SU-DHL-6 (cell line): ENCODE measurements around the gene COX10.

Source experiments
- H2AFZ ChIP-seq: fragments of 200-600 bp; sonication (generic); 2 replicates; pipeline ENCODE4 v1.6.1; 2014; ENCODE audit warnings: low read depth, mild to moderate bottlenecking, moderate library complexity, mixed read lengths, antibody characterized with exemption, low read length; ENCODE audit not compliant: severe bottlenecking
- H3F3A ChIP-seq: fragments of 200-600 bp; shearing (Covaris generic); 2 replicates; pipeline ENCODE4 v1.6.0; 2016; ENCODE audit warnings: antibody characterized with exemption, mild to moderate bottlenecking; ENCODE audit not compliant: insufficient read depth
- H3K27ac ChIP-seq: fragments of 200-600 bp; sonication (generic); 2 replicates; pipeline ENCODE4 v1.5.1; 2016; ENCODE audit warnings: low read depth, mild to moderate bottlenecking, low read length, moderate library complexity, mixed read lengths
- H3K27me3 ChIP-seq: fragments of 200-600 bp; sonication (generic), shearing (Covaris generic); 2 replicates; pipeline ENCODE4 v1.6.0; 2014; ENCODE audit warnings: mild to moderate bottlenecking, low read length
- H3K36me3 ChIP-seq: fragments of 200-600 bp; sonication (generic); 2 replicates; pipeline ENCODE4 v1.6.1; 2014; ENCODE audit warnings: mild to moderate bottlenecking, low read length, mixed read lengths
- H3K4me2 ChIP-seq: fragments of 300-600, 200-600 bp; shearing (Covaris generic), sonication (generic); 2 replicates; pipeline ENCODE4 v1.6.0; 2014; ENCODE audit warnings: low read length, low read depth, mild to moderate bottlenecking; ENCODE audit not compliant: poor library complexity, severe bottlenecking
- H3K4me3 ChIP-seq: fragments of 200-600 bp; sonication (generic); 2 replicates; pipeline ENCODE4 v1.5.1; 2014; ENCODE audit warnings: antibody characterized with exemption, low read length, mild to moderate bottlenecking, mixed read lengths; ENCODE audit not compliant: insufficient read depth, poor library complexity, severe bottlenecking
- H3K79me2 ChIP-seq: fragments of 200-600 bp; sonication (generic); 2 replicates; pipeline ENCODE4 v1.6.1; 2014; ENCODE audit warnings: mild to moderate bottlenecking, low read length, moderate library complexity; ENCODE audit not compliant: insufficient read depth
- H3K9ac ChIP-seq: fragments of 200-600 bp; sonication (generic); 2 replicates; pipeline ENCODE4 v1.7.0; 2014; ENCODE audit warnings: mild to moderate bottlenecking, low read length
- H3K9me2 ChIP-seq: fragments of 200-600 bp; sonication (generic); replicated peaks from 2 replicates; pipeline ENCODE4 v1.6.1; 2014; ENCODE audit warnings: low read length; ENCODE audit not compliant: insufficient read depth
- H3K9me3 ChIP-seq: fragments of 200-600 bp; sonication (generic); 2 replicates; pipeline ENCODE4 v1.6.1; 2014; ENCODE audit warnings: low read length, mixed read lengths; ENCODE audit not compliant: insufficient read depth
- H4K20me1 ChIP-seq: fragments of 200-600 bp; sonication (generic); 2 replicates; pipeline ENCODE4 v1.6.1; 2014; ENCODE audit warnings: low read depth, mild to moderate bottlenecking, antibody characterized with exemption, low read length, moderate library complexity, mixed read lengths
- EZH2phosphoT487 ChIP-seq: fragments of 200-600 bp; sonication (generic), shearing (Covaris generic); conservative IDR thresholded peaks from 2 replicates; pipeline ENCODE4 v1.6.1; 2018; ENCODE audit warnings: mild to moderate bottlenecking, antibody characterized with exemption, low read length, moderate library complexity, mixed read lengths
- TF ChIP-seq, protein P1 (sequence below): fragments of 200-600 bp; sonication (generic); IDR thresholded peaks from one replicate; pipeline ENCODE4 v1.5.1; 2017; ENCODE audit warnings: antibody characterized with exemption, mild to moderate bottlenecking, low read length, moderate library complexity; ENCODE audit not compliant: insufficient read depth, poor library complexity, severe bottlenecking

Gene COX10

DNA sequence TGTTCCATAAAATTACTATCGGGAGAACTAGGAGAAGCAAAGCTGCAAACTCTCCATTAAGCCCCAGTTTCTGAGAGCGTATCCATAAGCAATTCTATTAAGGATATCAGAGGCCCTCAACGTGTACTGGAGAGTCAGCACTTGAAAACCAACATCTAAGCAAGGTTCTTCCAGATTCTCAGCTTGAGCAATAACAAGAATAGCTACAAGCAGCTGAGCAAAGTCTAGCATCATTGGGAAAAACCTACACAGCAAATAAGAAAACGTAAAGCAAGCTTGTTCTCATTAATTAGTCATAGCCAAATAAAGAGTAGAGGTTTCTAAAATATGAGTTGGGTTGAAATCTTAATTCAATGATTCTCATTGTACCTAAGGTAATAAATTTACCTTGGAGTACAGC lies 26.9 kb upstream of the COX10 start:
- Histone ChIP-seq H3K4me2 (no peak overlapping the region), H3K79me2 (peaks cover 22% of the 10 kb centered on the region), H3K9ac (no peak overlapping the region), H2AFZ (no peak overlapping the region), H3K9me2 (no peaks in the 10 kb centered on the region), H3K27ac (no peak overlapping the region), H3F3A (0 out of 2 replicates have a peak, but pooled peaks cover 3% of the 10 kb centered on the region), H4K20me1 (peaks cover 9% of the 10 kb centered on the region), H3K27me3 (no peaks in the 10 kb centered on the region), H3K36me3 (no peaks in the 10 kb centered on the region), H3K9me3 (no peaks in the 10 kb centered on the region), H3K4me3 (no peak overlapping the region)
- TF ChIP-seq, protein P1, sequence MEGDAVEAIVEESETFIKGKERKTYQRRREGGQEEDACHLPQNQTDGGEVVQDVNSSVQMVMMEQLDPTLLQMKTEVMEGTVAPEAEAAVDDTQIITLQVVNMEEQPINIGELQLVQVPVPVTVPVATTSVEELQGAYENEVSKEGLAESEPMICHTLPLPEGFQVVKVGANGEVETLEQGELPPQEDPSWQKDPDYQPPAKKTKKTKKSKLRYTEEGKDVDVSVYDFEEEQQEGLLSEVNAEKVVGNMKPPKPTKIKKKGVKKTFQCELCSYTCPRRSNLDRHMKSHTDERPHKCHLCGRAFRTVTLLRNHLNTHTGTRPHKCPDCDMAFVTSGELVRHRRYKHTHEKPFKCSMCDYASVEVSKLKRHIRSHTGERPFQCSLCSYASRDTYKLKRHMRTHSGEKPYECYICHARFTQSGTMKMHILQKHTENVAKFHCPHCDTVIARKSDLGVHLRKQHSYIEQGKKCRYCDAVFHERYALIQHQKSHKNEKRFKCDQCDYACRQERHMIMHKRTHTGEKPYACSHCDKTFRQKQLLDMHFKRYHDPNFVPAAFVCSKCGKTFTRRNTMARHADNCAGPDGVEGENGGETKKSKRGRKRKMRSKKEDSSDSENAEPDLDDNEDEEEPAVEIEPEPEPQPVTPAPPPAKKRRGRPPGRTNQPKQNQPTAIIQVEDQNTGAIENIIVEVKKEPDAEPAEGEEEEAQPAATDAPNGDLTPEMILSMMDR = no peak
- no peak for TF ChIP-seq EZH2phosphoT487

DNA sequence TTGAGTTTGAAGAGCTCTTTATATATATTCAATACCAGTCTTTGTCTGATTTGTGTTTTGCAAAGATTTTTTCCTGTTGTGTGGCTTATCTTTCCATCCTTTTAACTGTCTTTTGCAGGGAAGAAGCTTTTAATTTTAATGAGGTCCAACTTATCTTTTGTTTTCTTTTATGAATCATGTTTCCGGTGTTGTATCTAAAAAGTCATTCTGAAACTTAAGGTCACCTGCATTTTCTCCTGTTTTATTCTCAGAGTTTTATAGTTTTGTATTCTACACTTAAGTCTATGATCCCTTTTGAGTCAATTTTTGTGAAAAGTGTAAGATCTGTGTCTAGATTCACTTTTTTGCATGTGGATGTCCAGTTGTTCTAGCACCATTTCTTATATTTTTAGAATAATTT lies 24.6 kb upstream of the COX10 start:
- no peaks in the 10 kb centered on the region for H3K36me3 ChIP-seq
- H3K27ac ChIP-seq = no peak overlapping the region
- H3K9me2 ChIP-seq = no peaks in the 10 kb centered on the region
- no peaks in the 10 kb centered on the region for H3K27me3 ChIP-seq
- H3K4me3 ChIP-seq = no peak overlapping the region
- H3K4me2 ChIP-seq = no peak overlapping the region
- H3K9me3 ChIP-seq = no peaks in the 10 kb centered on the region
- TF ChIP-seq EZH2phosphoT487 = no peak
- TF ChIP-seq, protein P1 = no peak
- H4K20me1 ChIP-seq = peaks cover 14% of the 10 kb centered on the region
- H3K9ac ChIP-seq = no peak overlapping the region
- H3F3A ChIP-seq = 0 out of 2 replicates have a peak, but pooled peaks cover 3% of the 10 kb centered on the region
- H2AFZ ChIP-seq = no peak overlapping the region
- H3K79me2 ChIP-seq = peaks cover 20% of the 10 kb centered on the region

DNA sequence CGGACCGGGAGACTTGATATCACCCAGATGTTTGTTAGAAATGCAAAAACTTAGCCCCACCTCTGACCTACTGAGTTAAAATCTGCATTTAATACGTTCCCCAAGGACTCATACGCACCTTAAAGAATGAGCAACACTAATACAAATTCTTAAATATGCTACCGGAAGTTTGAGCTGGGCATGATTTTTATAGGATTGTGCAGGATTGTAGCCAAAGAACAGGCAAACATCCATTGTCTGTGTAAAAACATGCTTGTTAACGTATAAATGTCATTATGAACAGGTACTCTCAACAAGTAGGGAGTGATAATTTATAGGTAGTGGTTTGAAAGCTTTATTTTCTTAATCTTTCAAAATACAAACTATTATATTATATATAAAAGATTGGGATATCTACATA lies 22.3 kb upstream of the COX10 start:
- H3K9me2 ChIP-seq = no peaks in the 10 kb centered on the region
- H3K9me3 ChIP-seq = no peaks in the 10 kb centered on the region
- H3K27me3 ChIP-seq = no peaks in the 10 kb centered on the region
- H2AFZ ChIP-seq = no peak overlapping the region
- peaks cover 18% of the 10 kb centered on the region for H4K20me1 ChIP-seq
- H3K79me2 ChIP-seq = peaks cover 25% of the 10 kb centered on the region
- no peak for TF ChIP-seq EZH2phosphoT487
- TF ChIP-seq, protein P1 = no peak
- no peak overlapping the region for H3K4me3 ChIP-seq
- no peak overlapping the region for H3K4me2 ChIP-seq
- H3K36me3 ChIP-seq = no peaks in the 10 kb centered on the region
- H3K9ac ChIP-seq = no peak overlapping the region
- no peak overlapping the region for H3K27ac ChIP-seq
- H3F3A ChIP-seq = 0 out of 2 replicates have a peak, but pooled peaks cover 3% of the 10 kb centered on the region
